ENCODE data around the gene PNMA8C.
"Not testable (repeated sequence)": the region's sequence is repeated elsewhere in the genome, so short reads cannot be mapped to it uniquely, and the experiment has no call there.

Gene PNMA8C

DNA sequence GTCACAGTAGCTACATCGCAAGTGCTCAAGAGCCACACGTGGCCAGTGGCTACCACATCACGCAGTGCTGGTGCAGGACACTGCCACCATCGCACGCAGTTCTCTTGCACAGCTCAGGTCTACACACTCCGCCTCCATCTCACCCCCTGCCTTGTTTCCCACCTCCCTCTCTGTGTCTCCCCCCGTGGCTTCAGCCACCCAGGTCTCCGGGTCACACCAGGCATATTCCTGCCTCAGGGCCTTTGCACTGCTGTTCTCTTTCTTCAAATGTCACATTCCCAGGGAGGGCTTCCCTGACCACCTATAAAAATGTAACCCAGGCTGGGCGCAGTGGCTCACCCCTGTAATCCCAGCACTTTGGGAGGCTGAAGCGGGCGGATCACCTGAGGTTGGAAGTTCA, 26.0 kb downstream of the PNMA8C start:
- TF ChIP-seq, protein P1, sequence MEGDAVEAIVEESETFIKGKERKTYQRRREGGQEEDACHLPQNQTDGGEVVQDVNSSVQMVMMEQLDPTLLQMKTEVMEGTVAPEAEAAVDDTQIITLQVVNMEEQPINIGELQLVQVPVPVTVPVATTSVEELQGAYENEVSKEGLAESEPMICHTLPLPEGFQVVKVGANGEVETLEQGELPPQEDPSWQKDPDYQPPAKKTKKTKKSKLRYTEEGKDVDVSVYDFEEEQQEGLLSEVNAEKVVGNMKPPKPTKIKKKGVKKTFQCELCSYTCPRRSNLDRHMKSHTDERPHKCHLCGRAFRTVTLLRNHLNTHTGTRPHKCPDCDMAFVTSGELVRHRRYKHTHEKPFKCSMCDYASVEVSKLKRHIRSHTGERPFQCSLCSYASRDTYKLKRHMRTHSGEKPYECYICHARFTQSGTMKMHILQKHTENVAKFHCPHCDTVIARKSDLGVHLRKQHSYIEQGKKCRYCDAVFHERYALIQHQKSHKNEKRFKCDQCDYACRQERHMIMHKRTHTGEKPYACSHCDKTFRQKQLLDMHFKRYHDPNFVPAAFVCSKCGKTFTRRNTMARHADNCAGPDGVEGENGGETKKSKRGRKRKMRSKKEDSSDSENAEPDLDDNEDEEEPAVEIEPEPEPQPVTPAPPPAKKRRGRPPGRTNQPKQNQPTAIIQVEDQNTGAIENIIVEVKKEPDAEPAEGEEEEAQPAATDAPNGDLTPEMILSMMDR (IDR thresholded peaks at IDR 0.05; ENCODE audit: low read depth, low read length) = no peak
- no peak overlapping the region for H3K4me3 ChIP-seq (ENCODE audit: low read depth, low read length)
- no peak for DNase-seq (ENCODE audit: low read depth, low spot score)
- in situ Hi-C loops (cut with HindIII; ENCODE audit: low sequenced_read_pairs) = no loop called here

DNA sequence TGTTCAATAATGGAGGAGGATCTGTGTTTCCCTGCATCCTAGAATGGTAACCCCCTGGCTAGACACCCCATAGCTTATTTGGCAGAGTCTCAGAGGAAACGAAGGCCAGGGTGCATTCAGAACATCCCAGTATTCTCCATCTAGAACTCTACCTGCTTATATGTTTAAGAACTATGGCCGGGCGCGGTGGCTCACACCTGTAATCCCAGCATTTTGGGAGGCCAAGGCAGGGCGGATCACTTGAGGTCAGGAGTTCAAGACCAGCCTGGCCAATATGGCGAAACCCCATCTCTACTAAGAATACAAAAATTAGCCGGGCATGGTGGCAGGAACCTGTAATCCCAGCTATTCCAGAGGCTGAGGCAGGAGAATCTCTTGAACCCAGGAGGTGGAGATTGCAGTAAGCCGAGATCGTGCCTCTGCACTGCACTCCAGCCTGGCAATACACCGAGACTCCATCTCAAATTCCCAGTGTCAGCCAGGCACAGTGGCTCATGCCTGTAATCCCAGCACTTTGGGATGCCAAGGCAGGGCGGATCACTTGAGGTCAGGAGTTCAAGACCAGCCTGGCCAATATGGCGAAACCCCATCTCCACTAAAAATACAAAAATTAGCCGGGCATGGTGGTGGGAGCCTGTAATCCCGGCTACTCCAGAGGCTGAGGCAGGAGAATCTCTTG, 30.8 kb downstream of the PNMA8C start:
- in situ Hi-C loops (cut with HindIII; ENCODE audit: low sequenced_read_pairs); DNase-seq (ENCODE audit: low read depth, low spot score); H3K4me3 ChIP-seq (ENCODE audit: low read depth, low read length): not testable (repeated sequence)

DNA sequence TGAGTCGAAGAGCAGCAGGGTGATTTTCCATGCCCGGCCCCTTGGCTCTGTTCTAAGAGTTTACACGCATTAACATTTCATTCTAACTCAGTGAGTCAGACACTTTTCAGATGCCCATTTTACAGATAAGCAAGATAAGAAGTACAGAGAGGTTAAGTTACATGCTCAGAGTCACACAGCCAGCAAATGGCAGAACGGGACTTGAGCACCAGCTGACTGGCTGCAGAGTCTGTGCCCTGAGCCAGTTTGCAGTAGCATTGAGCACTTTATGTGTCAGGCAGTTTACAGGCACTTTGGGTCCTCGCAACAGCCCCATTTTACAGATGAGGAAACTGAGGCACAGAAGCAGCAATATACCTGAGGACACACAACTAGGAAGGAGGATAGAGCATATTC, 34.3 kb downstream of the PNMA8C start:
- TF ChIP-seq, protein P1 (IDR thresholded peaks at IDR 0.05; ENCODE audit: low read depth, low read length) = no peak
- in situ Hi-C loops (cut with HindIII; ENCODE audit: low sequenced_read_pairs) = no loop called here
- no peak for DNase-seq (ENCODE audit: low read depth, low spot score)
- no peak overlapping the region for H3K4me3 ChIP-seq (ENCODE audit: low read depth, low read length)

DNA sequence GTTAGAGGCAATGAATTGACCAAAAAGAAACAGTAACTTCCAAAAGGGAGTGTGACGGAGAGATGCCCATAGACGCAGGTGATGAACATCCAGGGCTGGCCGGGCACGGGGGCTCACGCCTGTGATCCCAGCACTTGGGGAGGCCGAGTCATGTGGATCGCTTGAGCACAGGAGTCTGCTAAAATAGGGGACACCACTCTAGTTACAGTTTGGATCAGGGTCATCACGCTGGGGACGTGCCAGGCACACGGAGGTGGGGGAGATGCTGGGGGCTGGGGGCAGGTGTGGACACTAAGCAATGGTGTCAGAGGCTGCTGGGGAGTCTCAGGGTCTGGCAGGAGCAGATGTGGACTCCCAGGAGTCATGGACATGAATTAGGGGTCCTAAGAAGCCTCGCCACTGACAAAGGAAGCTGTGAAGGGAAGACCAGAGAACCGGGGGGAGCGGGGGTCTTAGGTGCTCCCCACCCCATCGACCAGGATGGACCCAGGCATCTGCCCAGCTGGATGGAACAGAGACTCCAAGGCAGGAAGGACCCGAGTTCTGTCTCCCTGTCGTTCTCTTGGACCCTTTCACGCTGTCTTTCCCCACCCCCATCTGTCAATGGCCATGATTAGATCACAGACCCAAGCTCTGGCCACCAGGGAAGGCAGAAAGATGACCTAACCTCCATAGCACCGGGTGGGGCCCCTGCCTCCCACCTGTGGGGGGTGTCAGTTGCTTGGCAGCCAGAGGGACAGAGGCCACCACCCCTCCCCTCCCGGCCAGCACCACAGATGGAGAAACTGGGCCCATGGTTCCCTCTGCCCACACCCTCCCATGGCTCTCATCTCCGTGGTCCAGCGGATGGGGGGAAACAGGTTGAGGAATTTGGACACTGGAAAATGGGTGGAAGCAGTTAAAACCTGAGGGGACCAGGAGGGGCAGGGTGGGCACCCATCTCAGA, 35.0 kb downstream of the PNMA8C start:
- no peak overlapping the region for H3K4me3 ChIP-seq (ENCODE audit: low read depth, low read length)
- no peak for DNase-seq (ENCODE audit: low read depth, low spot score)
- TF ChIP-seq, protein P1 (IDR thresholded peaks at IDR 0.05; ENCODE audit: low read depth, low read length) = no peak
- in situ Hi-C loops (cut with HindIII; ENCODE audit: low sequenced_read_pairs) = no loop called here

DNA sequence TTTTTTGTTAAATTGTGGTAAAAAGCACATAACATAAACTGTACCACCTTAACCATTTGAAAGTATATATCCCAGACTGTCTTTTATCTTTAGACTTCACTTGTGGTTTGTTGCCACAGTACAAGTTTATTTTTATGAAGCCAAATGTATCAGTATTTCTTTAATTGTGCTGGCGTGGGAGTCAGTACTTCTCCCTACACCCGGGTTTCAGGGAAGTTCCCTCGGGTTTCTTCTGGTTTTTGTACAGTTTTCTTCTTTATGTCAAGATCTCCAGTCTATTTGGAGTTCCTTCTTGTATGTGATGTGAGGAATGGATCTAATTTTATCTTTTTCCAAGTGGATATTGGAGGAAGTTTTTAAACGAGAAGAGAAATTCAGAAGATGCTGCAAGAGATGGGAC, 35.9 kb downstream of the PNMA8C start:
- no peak overlapping the region for H3K4me3 ChIP-seq (ENCODE audit: low read depth, low read length)
- TF ChIP-seq, protein P1 (IDR thresholded peaks at IDR 0.05; ENCODE audit: low read depth, low read length) = no peak
- in situ Hi-C loops (cut with HindIII; ENCODE audit: low sequenced_read_pairs) = no loop called here
- no peak for DNase-seq (ENCODE audit: low read depth, low spot score)

DNA sequence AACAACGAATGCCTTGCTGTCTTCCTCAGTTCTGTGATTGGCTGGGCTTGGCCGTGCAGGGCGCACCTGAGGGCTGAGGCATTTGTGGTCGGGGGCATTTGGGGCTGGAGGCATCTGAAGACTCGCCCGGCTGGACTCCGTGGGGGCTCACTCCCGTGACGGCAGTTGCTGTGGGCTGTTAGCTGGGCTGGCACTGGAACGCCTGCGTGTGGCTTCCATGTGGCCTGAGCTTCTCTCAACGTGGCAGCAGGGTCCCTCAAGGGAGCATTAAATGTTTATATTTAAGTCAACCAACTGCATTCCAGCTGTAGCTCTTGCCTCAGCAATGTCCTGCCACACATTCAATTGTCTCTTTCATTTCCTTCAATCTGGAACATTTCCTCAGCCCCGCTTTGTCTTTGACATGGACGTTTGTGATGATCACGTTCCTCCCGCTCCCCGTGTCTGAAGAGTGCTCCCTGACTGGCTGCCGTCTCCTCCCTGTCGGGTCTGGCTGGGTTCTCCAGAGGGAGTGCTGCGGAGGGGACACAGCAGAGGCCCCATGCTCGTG, 36.4 kb downstream of the PNMA8C start:
- no peak overlapping the region for H3K4me3 ChIP-seq (ENCODE audit: low read depth, low read length)
- TF ChIP-seq, protein P1 (IDR thresholded peaks at IDR 0.05; ENCODE audit: low read depth, low read length) = no peak
- DNase-seq (ENCODE audit: low read depth, low spot score) = no peak
- in situ Hi-C loops (cut with HindIII; ENCODE audit: low sequenced_read_pairs) = no loop called here
